GM12872 (cell line): Measurements from ENCODE around the gene PRLR.

Experiments used
- CTCF ChIP-seq: IDR thresholded peaks from 3 replicates; pipeline ENCODE4 v1.5.1; 2011; ENCODE audit warnings: low read depth, mild to moderate bottlenecking, low read length, moderate library complexity; ENCODE audit not compliant: insufficient read depth

Gene PRLR

GRCh38 chr5:35004771-35005170, 225.5 kb downstream of the PRLR start:
- TF ChIP-seq CTCF = no peak

- TF ChIP-seq CTCF = no peak
Measured at GRCh38 chr5:35004200-35004599, 226.1 kb downstream of the PRLR start.

- TF ChIP-seq CTCF = peak; percentile 89
Measured at GRCh38 chr5:35003018-35003957, 227.0 kb downstream of the PRLR start.

GRCh38 chr5:35002459-35002858, 227.8 kb downstream of the PRLR start:
- no peak for TF ChIP-seq CTCF

GRCh38 chr5:35001842-35002241, 228.4 kb downstream of the PRLR start:
- no peak for TF ChIP-seq CTCF
